HG03139 (cell line): Measurements from ENCODE around the gene TMEM94.
"Not testable (repeated sequence)": the region's sequence is repeated elsewhere in the genome, so short reads cannot be mapped to it uniquely, and the experiment has no call there.

Experiments used
- ATAC-seq: cut with Tn5 transposase; IDR thresholded peaks from one replicate; pipeline ENCODE4 v1.9.1; 2021; ENCODE audit not compliant: unreplicated experiment

The TMEM94 gene

GRCh38 chr17:75456417-75457046 lies at the start of gene TMEM94:
TSS of gene TMEM94 (plus strand) at chr17:75456635. CDS start at chr17:75471906, 15,271 bp downstream.
- ATAC-seq: peak; percentile 92

DNA sequence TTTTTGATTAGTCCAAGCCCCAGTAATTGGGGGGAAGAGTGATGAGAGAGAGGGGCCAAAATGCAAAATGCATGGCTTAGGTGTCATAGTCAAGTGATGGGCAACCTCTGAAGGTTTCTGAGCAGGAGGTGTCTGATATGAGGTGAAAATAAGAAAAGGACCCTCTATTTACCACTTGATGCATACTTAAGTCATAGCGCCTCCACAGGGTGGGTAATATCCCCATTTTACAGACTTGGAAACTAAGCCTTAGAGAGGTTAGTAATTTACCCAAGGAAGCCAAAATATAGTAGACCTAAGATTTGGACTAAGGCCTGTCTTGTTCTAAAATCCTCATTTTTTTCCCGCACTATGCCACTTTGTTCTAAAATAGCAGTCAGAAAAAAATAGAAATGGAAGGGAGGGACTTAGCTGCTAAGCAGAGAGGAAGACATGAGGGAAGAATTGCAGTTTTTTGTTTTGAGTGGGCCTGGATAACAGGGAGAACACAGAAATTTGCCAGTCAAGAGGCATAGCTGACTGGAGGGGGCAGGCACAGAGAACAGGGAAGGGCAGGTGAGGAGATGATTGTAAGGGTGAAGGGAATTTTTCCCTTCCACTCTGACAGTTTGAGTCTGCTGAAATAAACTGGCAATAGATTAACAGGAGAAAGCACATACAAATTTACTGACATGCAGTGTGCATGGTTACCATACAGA lies 48.6 kb upstream of the TMEM94 start:
- ATAC-seq: no peak

DNA sequence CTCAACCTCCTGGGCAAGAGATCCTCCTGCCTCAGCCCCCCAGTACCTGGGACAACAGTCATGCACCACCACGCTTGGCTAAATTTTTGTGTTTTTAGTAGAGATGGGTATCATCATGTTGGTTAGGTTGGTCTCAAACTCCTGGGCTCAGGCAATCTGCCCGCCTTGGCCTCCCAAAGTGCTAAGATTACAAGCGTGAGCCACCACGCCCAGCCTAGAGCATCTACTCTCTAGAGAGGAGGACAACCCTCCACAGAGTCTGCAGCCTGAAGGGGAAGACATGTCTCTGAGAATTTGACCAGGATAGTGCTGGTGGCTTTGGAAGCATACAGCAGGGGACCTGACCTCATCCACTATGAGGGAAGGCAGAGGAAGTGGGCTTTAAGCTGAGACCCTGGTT lies 46.3 kb upstream of the TMEM94 start:
- ATAC-seq: no peak

DNA sequence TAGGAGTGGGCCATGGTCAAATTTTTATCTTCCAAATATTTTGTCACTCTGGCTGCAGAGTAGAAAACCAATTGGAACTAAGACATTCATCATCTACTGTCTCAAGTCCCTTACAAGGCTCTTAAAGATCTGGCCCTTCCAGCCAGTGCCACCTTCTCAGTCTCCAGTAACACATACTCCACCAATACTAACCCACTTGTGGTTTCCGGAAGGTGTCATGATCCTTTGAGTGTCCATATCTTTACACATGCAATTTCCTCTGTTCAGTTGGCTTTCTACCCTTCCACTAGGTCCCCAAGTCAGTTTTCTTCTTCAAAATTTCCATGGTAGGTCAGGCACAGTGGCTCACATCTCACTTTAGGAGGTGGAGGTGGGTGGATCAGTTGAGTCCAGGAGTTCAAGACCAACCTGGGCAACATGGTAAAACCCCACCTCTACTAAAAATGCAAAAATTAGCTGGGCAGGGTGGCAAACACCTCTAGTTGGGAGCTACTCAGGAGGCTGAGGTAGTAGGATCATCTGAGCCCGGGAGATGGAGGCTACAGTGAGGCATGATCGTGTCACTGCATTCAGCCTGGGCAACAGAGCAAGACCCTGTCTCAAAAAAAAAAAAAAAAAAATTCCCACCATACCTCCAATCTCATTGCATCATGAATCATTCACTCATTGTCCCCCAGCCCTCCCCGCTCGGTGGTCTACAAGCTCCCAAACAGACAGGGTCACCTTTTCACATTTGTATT lies 44.9 kb upstream of the TMEM94 start:
- no peak for ATAC-seq

DNA sequence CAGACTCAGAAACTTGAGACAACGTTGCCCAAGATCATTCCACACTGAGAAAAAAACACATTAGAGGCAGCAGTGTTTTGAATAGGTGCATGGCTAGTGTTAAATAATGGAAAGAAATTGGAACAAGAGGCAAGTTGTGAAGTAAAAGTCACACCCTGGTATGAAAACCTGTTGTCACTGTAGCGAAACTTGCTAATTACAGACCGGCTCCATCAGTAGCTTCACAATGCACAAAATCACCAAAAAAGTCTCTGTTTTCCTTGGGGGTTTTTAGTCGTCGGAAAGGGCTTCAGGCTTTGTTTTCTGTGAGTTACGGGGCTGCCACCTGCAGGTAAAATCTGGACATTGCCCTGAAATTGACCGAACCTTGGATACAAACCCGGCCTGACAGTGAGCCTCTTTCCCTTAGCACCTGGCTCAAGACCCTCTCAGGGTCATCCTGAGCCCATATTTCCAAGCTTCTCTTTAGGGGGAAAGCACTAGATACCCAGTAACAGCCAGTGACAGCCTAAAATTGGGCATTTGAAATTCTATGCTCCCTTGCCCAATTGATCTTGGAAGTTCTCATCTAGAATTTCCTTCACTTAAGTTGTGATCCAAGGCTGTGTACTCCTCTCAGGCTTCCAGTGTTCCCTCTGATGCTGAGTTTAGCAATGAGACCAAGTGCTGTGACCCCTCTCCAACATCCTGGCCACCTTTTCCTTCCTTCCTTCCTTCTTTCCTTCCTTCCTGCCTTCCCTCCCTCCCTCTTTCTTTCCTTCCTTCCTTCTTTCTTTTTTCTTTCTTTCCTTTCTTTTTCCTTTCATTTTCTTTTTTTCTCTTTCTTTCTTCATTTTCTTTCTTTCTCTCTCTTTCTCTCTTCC lies 43.7 kb upstream of the TMEM94 start:
- ATAC-seq: no peak

DNA sequence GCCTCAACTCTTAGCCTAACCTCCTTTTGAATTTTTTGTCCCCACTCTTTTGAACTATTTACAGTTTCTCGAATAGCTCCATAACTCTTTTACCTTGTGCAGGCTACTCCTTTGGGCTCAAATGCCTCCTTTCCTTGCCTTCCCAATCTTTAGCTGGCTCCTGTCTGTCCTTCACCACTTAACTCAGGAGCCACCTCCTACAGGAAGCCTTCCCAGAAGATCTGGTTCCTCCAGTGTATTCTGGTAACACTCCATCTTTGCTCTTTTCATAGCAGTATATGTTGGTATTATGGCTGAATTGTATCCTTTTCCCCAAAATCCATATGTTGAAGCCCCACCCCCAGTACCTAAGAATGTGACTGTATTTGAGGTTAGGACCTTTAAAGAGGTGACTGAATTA lies 41.9 kb upstream of the TMEM94 start:
- no peak for ATAC-seq

- ATAC-seq: no peak
Measured at GRCh38 chr17:75416006-75416405, 40.4 kb upstream of the TMEM94 start.

GRCh38 chr17:75417054-75417580 lies 39.3 kb upstream of the TMEM94 start:
- ATAC-seq: no peak

- ATAC-seq: no peak
Measured at GRCh38 chr17:75418531-75418930, 37.9 kb upstream of the TMEM94 start.

DNA sequence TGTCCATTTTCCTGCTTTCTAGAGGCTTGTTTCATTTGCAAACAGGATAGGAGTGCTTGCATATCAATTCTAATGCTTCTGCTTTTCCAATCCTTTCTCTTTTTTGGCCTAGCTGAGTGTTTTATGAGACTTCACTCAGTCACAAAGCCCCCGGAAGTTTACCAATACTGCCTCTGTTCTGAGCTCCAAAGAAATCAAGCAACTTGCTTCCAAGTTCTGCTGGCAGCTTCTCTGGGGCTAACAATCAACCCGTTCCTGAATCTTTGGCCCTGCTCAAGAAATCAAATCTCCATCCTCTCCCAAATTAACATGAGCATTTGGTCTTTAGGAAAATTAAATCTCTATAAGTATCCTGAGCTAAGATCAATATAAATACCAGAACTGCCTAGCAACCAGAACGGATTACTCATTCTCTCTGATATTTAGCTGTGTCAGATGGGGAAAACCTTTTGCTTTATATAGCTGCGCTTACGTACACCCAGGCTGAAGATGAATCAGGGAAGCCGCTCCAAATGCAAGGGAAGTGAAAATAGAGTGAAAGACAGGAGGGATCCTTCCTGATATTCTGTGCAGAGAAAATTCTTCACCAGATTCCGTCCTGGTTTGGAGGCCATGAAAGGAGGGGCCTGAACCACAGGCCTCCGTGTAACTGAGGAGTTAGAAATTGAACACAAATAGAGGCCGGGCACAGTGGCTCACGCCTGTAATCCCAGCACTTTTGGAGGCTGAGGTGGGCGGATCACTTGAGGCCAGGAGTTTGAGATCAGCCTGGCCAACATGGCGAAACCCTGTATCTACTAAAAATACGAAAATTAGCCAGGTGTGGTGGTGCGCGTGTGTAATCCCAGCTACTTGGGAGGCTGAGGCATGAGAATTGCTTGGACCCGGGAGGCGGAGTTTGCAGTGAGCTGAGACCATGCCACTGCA lies 27.6 kb upstream of the TMEM94 start:
- ATAC-seq: no peak

DNA sequence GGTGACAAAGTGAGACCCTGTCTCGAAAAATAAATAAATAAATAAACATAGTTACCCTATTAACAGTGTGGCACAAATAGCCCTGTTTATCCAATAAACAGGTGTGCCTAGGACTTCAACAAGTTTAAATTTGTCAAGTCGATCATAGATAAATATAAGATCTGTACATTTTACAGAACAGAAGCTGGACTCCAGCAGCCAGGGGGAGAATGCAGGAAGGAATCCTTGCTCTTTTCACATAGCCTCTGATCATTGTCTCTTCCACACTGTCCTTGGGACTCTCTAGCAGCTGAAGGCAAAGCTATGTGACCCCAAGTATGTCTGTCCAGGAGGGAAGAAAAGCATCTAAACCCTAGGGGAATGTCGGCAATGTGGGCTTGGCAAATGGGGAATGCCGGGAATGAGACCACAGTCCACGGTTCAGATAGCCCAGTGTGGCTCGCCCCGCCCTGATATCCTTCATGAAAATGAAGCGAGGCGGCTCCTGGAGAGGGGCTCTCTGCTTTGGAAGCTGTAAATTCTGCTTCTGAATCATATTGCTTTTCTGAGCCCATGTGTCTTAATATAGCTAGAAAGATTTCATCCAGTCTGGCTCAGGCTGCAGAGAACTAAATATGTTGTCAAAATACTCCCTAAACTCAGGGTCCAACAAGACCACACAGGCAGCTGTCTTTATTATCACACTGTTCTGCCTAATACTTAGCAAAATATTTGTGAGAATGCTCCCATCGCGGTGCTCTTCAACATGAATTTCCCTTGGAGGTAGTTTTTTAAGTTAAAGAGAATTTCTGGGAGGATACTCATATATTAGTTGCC lies 26.1 kb upstream of the TMEM94 start:
- ATAC-seq: no peak

- ATAC-seq: no peak
Measured at GRCh38 chr17:75433218-75433783, 23.1 kb upstream of the TMEM94 start.

DNA sequence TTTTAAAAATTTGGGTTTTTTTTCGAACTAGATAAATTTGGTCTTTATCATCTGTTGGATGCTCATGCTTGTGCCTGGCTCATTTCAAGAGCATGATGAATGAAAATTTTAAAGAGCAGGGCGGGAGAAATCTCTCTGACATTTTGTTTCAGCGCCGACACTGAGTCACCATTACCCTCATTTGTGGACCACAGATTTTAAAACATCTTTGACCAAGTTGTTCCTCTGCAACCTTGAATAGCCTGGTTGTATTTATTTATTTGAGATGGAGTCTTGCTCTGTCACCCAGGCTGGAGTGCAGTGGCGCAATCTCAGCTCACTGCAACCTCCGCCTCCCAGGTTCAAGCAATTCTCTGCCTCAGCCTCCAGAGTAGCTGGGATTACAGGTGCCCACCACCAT lies 22.0 kb upstream of the TMEM94 start:
- ATAC-seq: not testable (repeated sequence)

GRCh38 chr17:75437404-75437803 lies 19.0 kb upstream of the TMEM94 start:
- not testable (repeated sequence) for ATAC-seq

GRCh38 chr17:75439287-75439686 lies 17.1 kb upstream of the TMEM94 start:
- no peak for ATAC-seq

GRCh38 chr17:75440738-75441448 lies 15.5 kb upstream of the TMEM94 start:
- no peak for ATAC-seq

- no peak for ATAC-seq
Measured at GRCh38 chr17:75442168-75443103, 14.0 kb upstream of the TMEM94 start.
